K562 (cell line): ENCODE results near the gene ZSWIM8. TPM values are rescaled to one million over a fixed set of nuclear protein-coding genes. Genes with fewer than 3 reads are reported as not detected.

ENCODE experiments used
- ATAC-seq: fragments of 200-7000 bp; cut with Tn5 transposase; 3 replicates; pipeline ENCODE4 v1.9.1; 2020; ENCODE audit warnings: moderate library complexity
- BruUV-seq: library from RNA; stranded (reverse); fragments of 400-500 nt; replicated peaks from 2 replicates; lab custom pipeline; 2021; lab: Mats Ljungman, UMichigan
- CTCF ChIA-PET: fragments of 300-600 bp; formaldehyde crosslinking; extraction: SDS; loops from one replicate; lab custom pipeline; 2021; ENCODE audit warnings: low intra/inter-chr PET ratio; lab: Yijun Ruan, JAX
- POLR2A ChIA-PET: fragments of 300-600, 350-650 bp; sonication (Branson Sonifier 250); formaldehyde crosslinking; extraction: SDS; loops from one replicate; lab custom pipeline; 2021; ENCODE audit warnings: antibody characterized with exemption, inconsistent platforms; lab: Yijun Ruan, JAX
- DNase-seq, 4 experiments: peaks; one replicate each; pipeline versions ENCODE4 v3.0.0 to v3.0.0-alpha.2; 2011 to 2018; ENCODE audit warnings: low spot score in 3 of 4, mixed read lengths in 3 of 4; ENCODE audit errors: extremely low read depth in 1 of 4
- FAIRE-seq: peaks from 2 replicates; lab custom pipeline; 2011; peaks lifted over from hg19 to GRCh38; lab: Jason Lieb, UNC
- H2AFZ ChIP-seq: 2 replicates; pipeline ENCODE4 v1.6.0; 2011; ENCODE audit warnings: low read depth, low read length, control low read depth, inconsistent platforms
- H3K27ac ChIP-seq: fragments of 200-600 bp; 3 replicates; pipeline ENCODE4 v1.8.0; 2011; ENCODE audit warnings: low read depth, mild to moderate bottlenecking, control low read depth, inconsistent platforms, low read length, moderate library complexity, mixed read lengths; ENCODE audit errors: extremely low read depth
- H3K27me3 ChIP-seq, 2 experiments: fragments of 300-600 bp in 1 of 2; 2 replicates in 1 of 2; 3 replicates in 1 of 2; pipeline versions ENCODE4 v1.6.0 to v1.8.0; 2011; ENCODE audit warnings: inconsistent platforms in 2 of 2, low read length in 2 of 2, mild to moderate bottlenecking in 1 of 2, mixed read lengths in 1 of 2, moderate library complexity in 1 of 2; ENCODE audit not compliant: control insufficient read depth in 2 of 2, insufficient read depth in 2 of 2
- H3K36me3 ChIP-seq: fragments of 300-600 bp; 3 replicates; pipeline ENCODE4 v1.8.0; 2011; ENCODE audit warnings: mild to moderate bottlenecking, low read length, inconsistent platforms; ENCODE audit not compliant: control insufficient read depth, insufficient read depth
- H3K4me1 ChIP-seq, 2 experiments: fragments of 200-600 bp in 1 of 2; replicated peaks in 1 of 2; 2 replicates in 1 of 2; 3 replicates in 1 of 2; pipeline versions ENCODE4 v1.5.1 to v1.8.0; 2011; ENCODE audit warnings: inconsistent platforms in 2 of 2, low read length in 2 of 2, mild to moderate bottlenecking in 1 of 2, mixed read lengths in 1 of 2, moderate library complexity in 1 of 2; ENCODE audit not compliant: control insufficient read depth in 2 of 2, insufficient read depth in 2 of 2
- H3K4me2 ChIP-seq: 2 replicates; pipeline ENCODE4 v1.6.1; 2011; ENCODE audit warnings: low read length, control low read depth, inconsistent platforms, mixed read lengths; ENCODE audit not compliant: insufficient read depth
- H3K4me3 ChIP-seq: fragments of 200-600 bp; sonication (generic), shearing (Covaris generic); 2 replicates; pipeline ENCODE4 v1.5.1; 2016; ENCODE audit warnings: control low read depth, inconsistent platforms
- H3K79me2 ChIP-seq: fragments of 200-600 bp; 3 replicates; pipeline ENCODE4 v1.8.0; 2011; ENCODE audit warnings: low read length, inconsistent platforms; ENCODE audit not compliant: control insufficient read depth, insufficient read depth
- H3K9ac ChIP-seq, 2 experiments: 2 replicates each; pipeline versions ENCODE4 v1.6.0 to v1.6.1; 2011; ENCODE audit warnings: low read depth in 2 of 2, low read length in 2 of 2, control low read depth in 1 of 2, inconsistent platforms in 1 of 2, mild to moderate bottlenecking in 1 of 2, mixed read lengths in 1 of 2; ENCODE audit not compliant: insufficient read depth in 1 of 2
- H3K9me1 ChIP-seq: one replicate; pipeline ENCODE4 v1.6.0; 2011; ENCODE audit warnings: inconsistent platforms, mild to moderate bottlenecking, low read length, moderate library complexity; ENCODE audit not compliant: control insufficient read depth, insufficient read depth
- H3K9me3 ChIP-seq: replicated peaks from 2 replicates; pipeline ENCODE4 v1.5.1; 2011; ENCODE audit warnings: low read depth, low read length, inconsistent platforms; ENCODE audit not compliant: control insufficient read depth, insufficient read depth
- H4K20me1 ChIP-seq: replicated peaks from 2 replicates; pipeline ENCODE4 v1.6.1; 2011; ENCODE audit warnings: low read length, inconsistent platforms, mixed read lengths; ENCODE audit not compliant: control insufficient read depth, insufficient read depth
- ARID1B ChIP-seq: fragments of 450-650 bp; IDR thresholded peaks from 2 replicates; pipeline ENCODE4 v1.6.1; 2016; ENCODE audit warnings: antibody characterized with exemption, mild to moderate bottlenecking, inconsistent platforms
- ARID3B ChIP-seq: fragments of 250-450 bp; sonication (Bioruptor Pico); IDR thresholded peaks from 2 replicates; pipeline ENCODE4 v1.4.0; 2020; ENCODE audit warnings: borderline replicate concordance
- DACH1 ChIP-seq: fragments of 450-650 bp; IDR thresholded peaks from 2 replicates; pipeline ENCODE4 v1.6.1; 2018; ENCODE audit not compliant: partially characterized antibody
- DIDO1 ChIP-seq: fragments of 450-650 bp; IDR thresholded peaks from 2 replicates; pipeline ENCODE4 v1.6.1; 2016; ENCODE audit warnings: low read depth, missing biosample characterization, missing genetic modification characterization
- ELF1 ChIP-seq: fragments of 200-800 bp; sonication (Bioruptor generic); IDR thresholded peaks from 2 replicates; pipeline ENCODE4 v1.6.1; 2016; ENCODE audit warnings: missing genetic modification characterization, missing compliant biosample characterization
- ESRRB ChIP-seq: fragments of 250-450 bp; sonication (Bioruptor Pico); IDR thresholded peaks from 2 replicates; pipeline ENCODE4 v1.5.0; 2020; ENCODE audit warnings: mild to moderate bottlenecking, moderate library complexity, borderline replicate concordance
- HDAC2 ChIP-seq: fragments of 450-650 bp; IDR thresholded peaks from 2 replicates; pipeline ENCODE4 v1.6.1; 2016; ENCODE audit warnings: mild to moderate bottlenecking
- MED1 ChIP-seq: sonication (generic); formaldehyde crosslinking; IDR thresholded peaks from 2 replicates; pipeline ENCODE4 v1.8.1; 2023; ENCODE audit warnings: missing genetic modification reagents, borderline replicate concordance
- NBN ChIP-seq: fragments of 450-650 bp; IDR thresholded peaks from 2 replicates; pipeline ENCODE4 v1.6.1; 2016; ENCODE audit warnings: low read depth, mild to moderate bottlenecking
- NFE2 ChIP-seq: IDR thresholded peaks from 2 replicates; pipeline ENCODE4 v1.6.1; 2014; ENCODE audit warnings: antibody characterized with exemption, low read depth
- POLR2AphosphoS2 ChIP-seq: IDR thresholded peaks from 2 replicates; pipeline ENCODE4 v1.6.1; 2012; ENCODE audit warnings: low read length, improper control_type of control experiment
- SMC3 ChIP-seq: conservative IDR thresholded peaks from 2 replicates; pipeline ENCODE4 v1.6.1; 2011; ENCODE audit warnings: low read depth, low read length, improper control_type of control experiment; ENCODE audit not compliant: insufficient read depth
- SRF ChIP-seq, 2 experiments: fragments of 250-450, 450-650 bp in 1 of 2; sonication (Bioruptor Pico) in 1 of 2; sonication (generic) in 1 of 2; formaldehyde crosslinking; IDR thresholded peaks; 2 replicates each; pipeline versions ENCODE4 v1.5.0 to v1.5.1; 2020 to 2022; ENCODE audit warnings: mild to moderate bottlenecking in 1 of 2, missing genetic modification reagents in 1 of 2
- XRCC3 ChIP-seq: fragments of 450-650 bp; IDR thresholded peaks from 2 replicates; pipeline ENCODE4 v1.6.1; 2017; ENCODE audit warnings: mild to moderate bottlenecking, moderate library complexity
- ZEB2 ChIP-seq: fragments of 450-650 bp; IDR thresholded peaks from 2 replicates; pipeline ENCODE4 v1.6.1; 2016
- ZNF217 ChIP-seq: sonication (generic); formaldehyde crosslinking; IDR thresholded peaks from 2 replicates; pipeline ENCODE4 v1.8.0; 2022; ENCODE audit warnings: mild to moderate bottlenecking, missing genetic modification reagents
- ZNF232 ChIP-seq: sonication (generic); formaldehyde crosslinking; IDR thresholded peaks from 2 replicates; pipeline ENCODE4 v1.8.0; 2022; ENCODE audit warnings: mild to moderate bottlenecking, missing genetic modification reagents
- ZNF436 ChIP-seq: fragments of 250-450, 450-650 bp; sonication (Bioruptor Pico); formaldehyde crosslinking; IDR thresholded peaks from 2 replicates; pipeline ENCODE4 v1.7.0; 2020; ENCODE audit warnings: mild to moderate bottlenecking
- ZNF79 ChIP-seq: fragments of 250-450 bp; sonication (Bioruptor Pico); IDR thresholded peaks from 2 replicates; pipeline ENCODE4 v1.4.0; 2020; ENCODE audit warnings: low read depth, mild to moderate bottlenecking, moderate library complexity
- WGBS: fragments of 100-300 bp; shearing (Covaris generic); methylation state at CpG from one replicate; pipeline ENCODE4 v1.1.6; 2016; ENCODE audit warnings: low coverage, mixed read lengths; ENCODE audit not compliant: insufficient coverage; ENCODE audit errors: missing lambda C conversion rate; 5-methylcytosine and 5-hydroxymethylcytosine counted together
- in situ Hi-C: fragments of 300-500 bp; cut with MboI; formaldehyde crosslinking; loops from 4 replicates; pipeline ENCODE4 v1.15.0; 2018; ENCODE audit warnings: inconsistent platforms, mixed read lengths
- intact Hi-C: fragments of 100-400 bp; cut with micrococcal nuclease; formaldehyde crosslinking; loops from 2 replicates; pipeline ENCODE4 v1.14.2; 2022
- polyA plus RNA-seq, 8 experiments: library from polyadenylated mRNA; depleted of rRNA in 4 of 8; stranded (reverse) in 5 of 8; unstranded in 3 of 8; fragments of >200 nt; fragmentation: Nextera tagmentation in 2 of 8; fragmentation: Illumina TruSeq in 1 of 8; extraction: Ambion mirVana in 2 of 8; extraction: Trizol in 1 of 8; gene quantifications; 2 replicates each; pipeline versions ENCODE4 v1.2.1 to v1.2.3, GENCODE V29; 2011 to 2014; ENCODE audit warnings: inconsistent platforms in 1 of 8, missing spikeins in 1 of 8
- total RNA-seq, 7 experiments: library from RNA; depleted of rRNA in 6 of 7; stranded (reverse); fragments of >200 nt in 6 of 7; fragmentation: Illumina TruSeq in 2 of 7; extraction: Trizol in 2 of 7; gene quantifications; 2 replicates each; pipeline versions ENCODE4 v1.2.1 to v1.2.3, GENCODE V29; 2011 to 2021; ENCODE audit warnings: low replicate concordance in 1 of 7
- TF ChIP-seq, protein P1 (sequence below): fragments of 250-450 bp; sonication (Bioruptor Pico); IDR thresholded peaks from 2 replicates; pipeline ENCODE4 v1.5.0; 2021

ZSWIM8 gene
- total and polyA plus RNA-seq, 9 of the 15 experiments (the other 6 are each of a cell fraction or from before 2014, with no cell fraction given): 5.6 to 47.8 (median 26.7) TPM

- TF ChIP-seq ZNF232 (CRISPR knock-in tag): no peak
Measured at GRCh38 chr10:73773152-73773879, 12.1 kb upstream of the ZSWIM8 start (continued).

DNA sequence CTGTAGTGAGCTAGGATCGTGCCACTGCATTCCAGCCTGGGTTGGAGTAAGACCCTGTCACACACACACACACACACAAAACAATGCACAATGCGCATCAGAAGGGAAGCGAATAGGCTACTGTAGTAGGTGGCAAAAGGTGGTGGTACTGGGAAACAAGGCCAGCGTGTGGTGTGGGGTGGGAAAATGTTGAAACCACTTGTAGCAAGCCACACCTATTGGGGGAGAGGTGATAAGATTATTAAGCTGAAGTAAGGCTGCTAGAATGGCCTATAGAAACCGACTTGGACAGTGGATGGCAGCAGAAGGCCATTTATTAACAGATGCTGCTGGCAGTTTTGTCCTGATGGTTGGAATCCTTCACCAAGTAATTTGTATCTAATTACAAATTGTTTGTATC lies 10.8 kb upstream of the ZSWIM8 start:
- Histone ChIP-seq H3K27me3 (no peaks in the 10 kb centered on the region), H3K9ac (peak overlapping the region; percentile 69 to 79; a peak in 2 of 4 replicates), H3K27ac (peak overlapping the region; percentile 42; the same call in 1 of the 3 replicates), H3K4me2 (peak overlapping the region; percentile 98), H4K20me1 (peaks cover 13% of the 10 kb centered on the region), H3K79me2 (peaks cover 77% of the 10 kb centered on the region), H3K9me1 (no peaks in the 10 kb centered on the region), H3K9me3 (no peaks in the 10 kb centered on the region), H3K36me3 (peaks cover 72% of the 10 kb centered on the region), H3K4me3 (peak overlapping the region; percentile 74), H3K4me1 (peaks cover 21 to 29% of the 10 kb centered on the region in 2 experiments; a peak in 4 of 5 replicates), H2AFZ (no peak overlapping the region)
- POLR2A ChIA-PET: interaction anchor here (0.6 to 11.0 kb wide), 11 partner anchors 7 to 311 kb away, joined by 3 to 137 read pairs (median 5); partner anchors contain the start of genes CHCHD1 and ZSWIM8
- 5% methylated on average over 5 of the region's 5 CpGs for WGBS
- BruUV-seq: no TSS peak
- ATAC-seq (peak; percentile 46), FAIRE-seq (peak; percentile 90), DNase-seq (peak; percentile 53 to 80 (median 64))
- in situ Hi-C loops: loop anchor here (5.0 to 10.0 kb wide), 2 partner anchors 103 to 120 kb away; partner anchors contain the start of gene SYNPO2L
- CTCF ChIA-PET: interaction anchor here (0.6 to 1.5 kb wide), 6 partner anchors 13 to 1462 kb away, joined by 3 to 8 read pairs (median 4); partner anchors contain the start of gene COMTD1
- intact Hi-C loops: loop anchor here (1.0 to 5.0 kb wide), 5 partner anchors 40 to 158 kb away; no protein-coding TSS in a partner anchor
- TF ChIP-seq ARID1B (peak; percentile 34; the same call in 1 of the 2 replicates), ZNF79 (CRISPR knock-in tag) (no peak), ZNF436 (CRISPR knock-in tag) (0 out of 2 replicates have a peak, but pooled peaks have one; percentile 20), ARID3B (CRISPR knock-in tag) (0 out of 2 replicates have a peak, but pooled peaks have one; percentile 28), DACH1 (peak; percentile 59), HDAC2 (peak; percentile 45; the same call in 1 of the 2 replicates), NFE2 (no peak), NBN (0 out of 2 replicates have a peak, but pooled peaks have one; percentile 53), ZEB2 (peak; percentile 66), POLR2AphosphoS2 (no peak), MED1 (CRISPR knock-in tag) (no peak), ESRRB (CRISPR knock-in tag) (no peak), SRF (CRISPR knock-in tag; IDR thresholded peaks at IDR 0.05) (no peak), DIDO1 (no peak), SMC3 (0 out of 2 replicates have a peak, but pooled peaks have one; percentile 18), ZNF217 (no peak), ELF1 (tag) (no peak), XRCC3 (no peak)
- TF ChIP-seq, protein P1, sequence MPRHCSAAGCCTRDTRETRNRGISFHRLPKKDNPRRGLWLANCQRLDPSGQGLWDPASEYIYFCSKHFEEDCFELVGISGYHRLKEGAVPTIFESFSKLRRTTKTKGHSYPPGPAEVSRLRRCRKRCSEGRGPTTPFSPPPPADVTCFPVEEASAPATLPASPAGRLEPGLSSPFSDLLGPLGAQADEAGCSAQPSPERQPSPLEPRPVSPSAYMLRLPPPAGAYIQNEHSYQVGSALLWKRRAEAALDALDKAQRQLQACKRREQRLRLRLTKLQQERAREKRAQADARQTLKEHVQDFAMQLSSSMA (CRISPR knock-in tag): no peak
